ENCODE results near the gene RBL2. TPM values are rescaled to one million over a fixed set of nuclear protein-coding genes. Genes with fewer than 3 reads are reported as not detected.
"Not testable (repeated sequence)": the region's sequence is repeated elsewhere in the genome, so short reads cannot be mapped to it uniquely, and the experiment has no call there.

The RBL2 gene
- polyA plus RNA-seq, 1 experiment: 37.7 TPM

DNA sequence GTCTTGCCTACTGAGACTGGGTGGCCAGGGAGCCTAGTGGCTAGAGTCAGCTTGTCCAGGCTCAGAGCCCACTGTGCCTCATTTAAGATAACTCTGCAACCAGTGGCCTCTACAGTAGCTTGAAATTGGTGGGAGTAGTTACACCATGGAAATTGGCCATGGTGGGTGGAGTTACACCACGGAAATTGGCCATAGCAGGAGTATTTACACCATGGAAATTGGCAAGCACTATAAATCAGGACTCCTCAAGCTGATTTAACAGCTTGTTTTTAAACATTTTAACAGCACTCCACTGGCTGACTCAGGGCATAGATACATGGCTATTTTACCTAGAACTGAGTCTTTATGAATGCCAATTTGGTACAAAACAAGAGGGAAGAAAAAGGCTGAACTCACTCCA is 96.5 kb downstream of the RBL2 start:
- Histone ChIP-seq H3K36me3 (ENCODE audit: control insufficient read depth, insufficient read depth, low read length) (no peaks in the 10 kb centered on the region), H3K27me3 (ENCODE audit: control insufficient read depth, insufficient read depth, low read length) (no peaks in the 10 kb centered on the region; the same call in 1 of the 2 replicates), H3K4me3 (ENCODE audit: low read depth, low read length) (no peak overlapping the region)
- ChIA-PET POLR2A (no interaction called here), CTCF (interaction anchor here (1.6 kb wide), 1 partner anchor 19 kb away, joined by 3 read pairs; no protein-coding TSS in a partner anchor)
- no peak for TF ChIP-seq CTCF (IDR thresholded peaks at IDR 0.05; ENCODE audit: insufficient read depth, low read depth, low read length)
- no peak for DNase-seq (ENCODE audit: low read depth)

DNA sequence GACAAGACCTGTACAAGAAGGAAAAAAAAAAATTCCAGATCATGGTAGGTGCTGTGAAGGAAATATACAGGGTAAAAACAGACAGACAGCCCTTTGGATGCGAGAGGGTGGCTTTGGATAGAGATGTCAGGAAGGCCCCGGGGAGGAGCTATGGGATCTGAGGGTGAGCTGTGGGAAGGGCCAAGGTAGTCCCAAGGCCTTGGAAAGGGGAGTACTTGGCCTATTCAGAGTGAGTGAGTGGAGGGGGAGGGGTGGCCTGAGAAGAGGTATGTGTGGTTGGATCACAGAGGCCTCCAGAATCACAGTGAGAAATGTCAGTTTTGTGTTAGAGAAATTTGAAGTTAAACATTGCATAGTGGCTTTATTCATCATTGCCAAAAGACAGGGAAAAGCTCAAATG is 99.9 kb downstream of the RBL2 start:
- ChIA-PET CTCF (no interaction called here), POLR2A (no interaction called here)
- Histone ChIP-seq H3K4me3 (ENCODE audit: low read depth, low read length) (no peak overlapping the region), H3K27me3 (ENCODE audit: control insufficient read depth, insufficient read depth, low read length) (no peaks in the 10 kb centered on the region; the same call in 1 of the 2 replicates), H3K36me3 (ENCODE audit: control insufficient read depth, insufficient read depth, low read length) (no peaks in the 10 kb centered on the region)
- TF ChIP-seq CTCF (IDR thresholded peaks at IDR 0.05; ENCODE audit: insufficient read depth, low read depth, low read length): no peak
- DNase-seq (ENCODE audit: low read depth): no peak

DNA sequence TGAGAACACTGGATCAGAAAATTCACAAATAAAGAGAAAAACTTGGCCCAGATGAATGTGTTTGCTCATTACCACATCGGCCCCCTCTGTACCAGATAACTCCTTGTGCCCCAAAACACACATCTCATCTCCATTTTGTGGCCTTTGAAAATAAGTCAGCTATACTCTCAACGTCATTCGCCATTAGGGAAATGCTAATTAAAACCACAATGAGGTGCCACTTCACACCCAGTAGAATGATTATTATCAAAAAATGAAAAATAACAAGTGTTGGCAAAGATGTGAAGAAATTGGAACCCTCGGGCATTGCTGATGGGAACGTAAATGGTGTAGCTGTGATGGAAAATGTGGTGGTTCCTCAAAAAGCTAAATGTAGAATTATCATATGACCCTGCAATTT is 103.4 kb downstream of the RBL2 start:
- Histone ChIP-seq H3K4me3 (ENCODE audit: low read depth, low read length) (no peak overlapping the region), H3K36me3 (ENCODE audit: control insufficient read depth, insufficient read depth, low read length) (no peaks in the 10 kb centered on the region), H3K27me3 (ENCODE audit: control insufficient read depth, insufficient read depth, low read length) (no peaks in the 10 kb centered on the region; the same call in 1 of the 2 replicates)
- TF ChIP-seq CTCF (IDR thresholded peaks at IDR 0.05; ENCODE audit: insufficient read depth, low read depth, low read length): no peak
- CTCF ChIA-PET: interaction anchor here (2.1 kb wide), 1 partner anchor 13 kb away, joined by 10 read pairs; no protein-coding TSS in a partner anchor
- no peak for DNase-seq (ENCODE audit: low read depth)
- POLR2A ChIA-PET: no interaction called here

DNA sequence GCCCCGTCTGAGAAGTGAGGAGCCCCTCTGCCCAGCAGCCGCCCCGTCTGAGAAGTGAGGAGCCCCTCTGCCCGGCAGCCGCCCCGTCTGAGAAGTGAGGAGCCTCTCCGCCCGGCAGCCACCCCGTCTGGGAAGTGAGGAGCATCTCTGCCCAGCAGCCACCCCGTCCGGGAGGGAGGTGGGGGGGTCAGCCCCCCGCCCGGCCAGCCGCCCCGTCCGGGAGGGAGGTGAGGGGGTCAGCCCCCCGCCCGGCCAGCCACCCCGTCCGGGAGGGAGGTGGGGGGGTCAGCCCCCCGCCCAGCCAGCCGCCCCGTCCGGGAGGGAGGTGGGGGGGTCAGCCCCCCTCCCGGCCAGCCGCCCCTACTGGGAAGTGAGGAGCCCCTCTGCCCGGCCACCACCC is 105.1 kb downstream of the RBL2 start:
- DNase-seq (ENCODE audit: low read depth); POLR2A ChIA-PET; CTCF ChIA-PET; H3K36me3 ChIP-seq (ENCODE audit: control insufficient read depth, insufficient read depth, low read length); H3K4me3 ChIP-seq (ENCODE audit: low read depth, low read length); H3K27me3 ChIP-seq (ENCODE audit: control insufficient read depth, insufficient read depth, low read length): not testable (repeated sequence)

DNA sequence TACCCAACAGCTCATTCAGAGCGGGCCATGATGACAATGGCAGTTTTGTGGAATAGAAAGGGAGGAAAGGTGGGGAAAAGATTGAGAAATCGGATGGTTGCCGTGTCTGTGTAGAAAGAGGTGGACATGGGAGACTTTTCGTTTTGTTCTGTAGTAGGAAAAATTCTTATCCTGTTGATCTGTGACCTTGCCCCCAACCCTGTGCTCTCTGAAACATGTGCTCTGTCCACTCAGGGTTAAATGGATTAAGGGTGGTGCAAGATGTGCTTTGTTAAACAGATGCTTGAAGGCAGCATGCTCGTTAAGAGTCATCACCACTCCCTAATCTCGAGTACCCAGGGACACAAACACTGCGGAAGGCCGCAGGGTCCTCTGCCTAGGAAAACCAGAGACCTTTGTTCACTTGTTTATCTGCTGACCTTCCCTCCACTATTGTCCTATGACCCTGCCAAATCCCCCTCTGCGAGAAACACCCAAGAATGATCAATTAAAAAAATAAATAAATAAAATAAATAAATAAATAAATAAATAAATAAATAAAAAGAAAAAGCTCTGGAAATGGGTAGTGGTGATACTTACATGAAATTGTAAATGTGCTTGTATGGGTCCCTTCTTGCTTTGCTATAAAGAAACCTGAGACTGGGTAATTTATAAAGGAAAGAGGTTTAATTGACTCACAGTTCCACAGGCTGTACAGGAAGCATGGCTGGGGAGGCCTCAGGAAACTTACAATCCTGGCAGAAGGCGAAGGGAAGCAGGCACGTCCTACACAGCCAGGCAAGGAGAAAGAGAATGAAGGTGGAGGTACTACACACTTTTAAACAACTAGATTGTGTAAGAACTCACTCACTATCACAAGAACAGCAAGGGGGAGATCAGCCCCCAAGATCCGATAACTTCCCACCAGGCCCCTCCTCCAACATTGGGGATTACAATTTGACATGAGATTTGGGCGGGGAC is 105.8 kb downstream of the RBL2 start:
- H3K4me3 ChIP-seq (ENCODE audit: low read depth, low read length); H3K27me3 ChIP-seq (ENCODE audit: control insufficient read depth, insufficient read depth, low read length); DNase-seq (ENCODE audit: low read depth); CTCF ChIA-PET; POLR2A ChIA-PET; H3K36me3 ChIP-seq (ENCODE audit: control insufficient read depth, insufficient read depth, low read length): not testable (repeated sequence)

Small RNA genes lying within 50 kb of the gene (small RNA-seq; reads per million reads assigned to genes)
- gene RNU6-1153P (ENCODE audit: insufficient read length, low read depth, low replicate concordance): not detected

Other genes with a start within 250 kb of the RBL2 start
- gene AKTIP, start 68.7 kb downstream of the RBL2 start, polyA plus RNA-seq (2011; rRNA removed): 26.0 and 32.8 TPM in 2 replicates

Measured in BJ (cell line).